ENCODE results near the gene CEP70. TPM values are rescaled to one million over a fixed set of nuclear protein-coding genes. Genes with fewer than 3 reads are reported as not detected.

The CEP70 gene
- total RNA-seq, 1 donor from 2014 or later = 6.5 TPM

DNA sequence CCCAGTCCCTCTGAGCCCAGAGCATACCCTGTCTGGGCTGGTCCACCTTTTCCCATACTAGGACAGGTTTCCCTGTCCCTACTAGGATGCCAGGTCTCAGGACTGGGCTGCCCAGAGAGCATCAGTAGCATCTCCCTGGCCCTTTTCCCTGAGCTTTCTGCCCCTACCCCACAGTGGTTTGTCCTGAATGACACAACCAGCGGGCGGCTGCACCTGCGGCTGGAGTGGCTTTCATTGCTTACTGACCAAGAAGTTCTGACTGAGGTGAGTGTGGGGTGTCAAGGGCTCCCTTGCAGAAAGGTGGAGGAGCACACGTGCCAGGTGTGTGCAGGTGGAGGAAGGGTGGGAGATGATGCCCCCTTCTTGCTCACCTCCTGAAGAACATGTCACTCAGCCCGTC, 126.1 kb downstream of the CEP70 start:
- Histone ChIP-seq H3K9me3 (ENCODE audit: insufficient read depth, low read depth, low read length) (no peaks in the 10 kb centered on the region), H3K27ac (ENCODE audit: low read depth, low read length) (no peak overlapping the region), H3K9ac (ENCODE audit: low read length) (no peak overlapping the region), H3K4me2 (ENCODE audit: low read length) (no peak overlapping the region), H3K4me3 (ENCODE audit: insufficient read depth, low read depth, low read length) (no peak overlapping the region), H2AFZ (ENCODE audit: low read depth, low read length) (no peak overlapping the region), H4K20me1 (ENCODE audit: insufficient read depth, low read length) (no peaks in the 10 kb centered on the region), H3K4me1 (ENCODE audit: insufficient read depth, low read length) (no peaks in the 10 kb centered on the region), H3K27me3 (ENCODE audit: insufficient read depth, low read length) (peaks cover 7% of the 10 kb centered on the region), H3K79me2 (ENCODE audit: insufficient read depth, low read length) (no peaks in the 10 kb centered on the region), H3K36me3 (ENCODE audit: insufficient read depth, low read length) (no peaks in the 10 kb centered on the region)
- Mint-ChIP-seq H3K4me3 (ENCODE audit: unreplicated experiment) (no peak overlapping the region), H3K36me3 (ENCODE audit: low read depth, unreplicated experiment) (peaks cover 14% of the 10 kb centered on the region), H3K4me1 (ENCODE audit: low read depth, unreplicated experiment) (peaks cover 6% of the 10 kb centered on the region), H3K27me3 (ENCODE audit: low read depth, unreplicated experiment) (peaks cover 10% of the 10 kb centered on the region), H3K9me3 (ENCODE audit: unreplicated experiment) (no peaks in the 10 kb centered on the region), H3K27ac (ENCODE audit: unreplicated experiment) (no peak overlapping the region)
- TF ChIP-seq, protein P1, sequence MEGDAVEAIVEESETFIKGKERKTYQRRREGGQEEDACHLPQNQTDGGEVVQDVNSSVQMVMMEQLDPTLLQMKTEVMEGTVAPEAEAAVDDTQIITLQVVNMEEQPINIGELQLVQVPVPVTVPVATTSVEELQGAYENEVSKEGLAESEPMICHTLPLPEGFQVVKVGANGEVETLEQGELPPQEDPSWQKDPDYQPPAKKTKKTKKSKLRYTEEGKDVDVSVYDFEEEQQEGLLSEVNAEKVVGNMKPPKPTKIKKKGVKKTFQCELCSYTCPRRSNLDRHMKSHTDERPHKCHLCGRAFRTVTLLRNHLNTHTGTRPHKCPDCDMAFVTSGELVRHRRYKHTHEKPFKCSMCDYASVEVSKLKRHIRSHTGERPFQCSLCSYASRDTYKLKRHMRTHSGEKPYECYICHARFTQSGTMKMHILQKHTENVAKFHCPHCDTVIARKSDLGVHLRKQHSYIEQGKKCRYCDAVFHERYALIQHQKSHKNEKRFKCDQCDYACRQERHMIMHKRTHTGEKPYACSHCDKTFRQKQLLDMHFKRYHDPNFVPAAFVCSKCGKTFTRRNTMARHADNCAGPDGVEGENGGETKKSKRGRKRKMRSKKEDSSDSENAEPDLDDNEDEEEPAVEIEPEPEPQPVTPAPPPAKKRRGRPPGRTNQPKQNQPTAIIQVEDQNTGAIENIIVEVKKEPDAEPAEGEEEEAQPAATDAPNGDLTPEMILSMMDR (IDR thresholded peaks at IDR 0.05; ENCODE audit: insufficient read depth, low read depth, low read length) = no peak
- TF ChIP-seq EZH2 (IDR thresholded peaks at IDR 0.05; ENCODE audit: insufficient read depth, low read length) = no peak
- DNase-seq (ENCODE audit: low read depth) (no peak), FAIRE-seq (no peak)

DNA sequence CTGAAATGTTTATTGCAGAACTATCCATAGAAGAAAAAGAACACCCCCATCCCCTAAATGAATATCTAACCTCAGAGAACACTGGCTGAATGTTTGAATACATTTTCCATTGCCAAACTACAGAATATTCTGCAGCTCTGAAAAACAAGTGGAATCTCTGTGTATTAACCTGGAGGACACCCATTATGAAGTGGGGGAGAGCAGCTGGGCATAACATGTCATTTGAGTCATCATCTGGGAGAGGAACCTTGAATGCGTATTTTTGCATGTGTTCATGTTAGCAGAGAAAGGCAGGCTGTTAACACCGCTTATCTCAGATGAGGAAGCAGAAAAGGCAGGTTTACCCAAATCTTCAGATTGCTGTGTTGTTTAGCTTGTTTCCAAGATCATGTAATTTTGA, 128.1 kb downstream of the CEP70 start:
- H3K9me3 ChIP-seq (ENCODE audit: insufficient read depth, low read depth, low read length) = no peaks in the 10 kb centered on the region
- peak; percentile 55 for DNase-seq (ENCODE audit: low read depth)
- no peak overlapping the region for H3K4me3 ChIP-seq (ENCODE audit: insufficient read depth, low read depth, low read length)
- no peaks in the 10 kb centered on the region for H3K9me3 Mint-ChIP-seq (ENCODE audit: unreplicated experiment)
- H3K4me1 Mint-ChIP-seq (ENCODE audit: low read depth, unreplicated experiment) = peaks cover 6% of the 10 kb centered on the region
- no peak overlapping the region for H2AFZ ChIP-seq (ENCODE audit: low read depth, low read length)
- no peak overlapping the region for H3K27ac ChIP-seq (ENCODE audit: low read depth, low read length)
- H3K79me2 ChIP-seq (ENCODE audit: insufficient read depth, low read length) = no peaks in the 10 kb centered on the region
- FAIRE-seq = no peak
- TF ChIP-seq, protein P1 (IDR thresholded peaks at IDR 0.05; ENCODE audit: insufficient read depth, low read depth, low read length) = no peak
- TF ChIP-seq EZH2 (IDR thresholded peaks at IDR 0.05; ENCODE audit: insufficient read depth, low read length) = no peak
- no peak overlapping the region for H3K9ac ChIP-seq (ENCODE audit: low read length)
- peaks cover 10% of the 10 kb centered on the region for H3K27me3 Mint-ChIP-seq (ENCODE audit: low read depth, unreplicated experiment)
- H4K20me1 ChIP-seq (ENCODE audit: insufficient read depth, low read length) = no peaks in the 10 kb centered on the region
- peaks cover 15% of the 10 kb centered on the region for H3K36me3 Mint-ChIP-seq (ENCODE audit: low read depth, unreplicated experiment)
- H3K4me3 Mint-ChIP-seq (ENCODE audit: unreplicated experiment) = no peak overlapping the region
- no peaks in the 10 kb centered on the region for H3K4me1 ChIP-seq (ENCODE audit: insufficient read depth, low read length)
- H3K4me2 ChIP-seq (ENCODE audit: low read length) = no peak overlapping the region
- peaks cover 7% of the 10 kb centered on the region for H3K27me3 ChIP-seq (ENCODE audit: insufficient read depth, low read length)
- no peaks in the 10 kb centered on the region for H3K36me3 ChIP-seq (ENCODE audit: insufficient read depth, low read length)
- no peak overlapping the region for H3K27ac Mint-ChIP-seq (ENCODE audit: unreplicated experiment)

DNA sequence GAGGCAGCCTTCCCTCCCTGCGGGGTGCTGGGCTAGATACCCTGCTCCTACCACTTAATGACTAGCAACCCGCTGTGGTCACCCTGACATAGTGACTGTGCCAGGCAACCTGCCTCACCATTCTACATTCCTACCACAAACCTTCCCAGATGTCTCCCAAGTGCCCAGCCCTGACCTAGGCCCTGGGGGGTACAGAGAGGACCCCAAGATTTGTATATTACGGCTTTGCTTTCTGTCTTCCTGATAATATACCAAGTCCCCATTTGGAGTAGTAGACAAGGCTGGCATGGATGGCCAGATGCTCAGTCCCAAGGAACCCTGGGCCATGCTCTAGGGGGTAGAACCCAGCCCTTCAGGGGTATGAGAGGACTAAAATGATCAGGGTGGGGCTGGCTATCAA, 128.6 kb downstream of the CEP70 start:
- FAIRE-seq (no peak), DNase-seq (ENCODE audit: low read depth) (no peak)
- H4K20me1 ChIP-seq (ENCODE audit: insufficient read depth, low read length) = no peaks in the 10 kb centered on the region

More for the DNA sequence above, 128.6 kb downstream of the CEP70 start:
- TF ChIP-seq, protein P1 (IDR thresholded peaks at IDR 0.05; ENCODE audit: insufficient read depth, low read depth, low read length) = no peak
- no peak for TF ChIP-seq EZH2 (IDR thresholded peaks at IDR 0.05; ENCODE audit: insufficient read depth, low read length)
- Mint-ChIP-seq H3K27ac (ENCODE audit: unreplicated experiment) (no peak overlapping the region), H3K4me1 (ENCODE audit: low read depth, unreplicated experiment) (peaks cover 6% of the 10 kb centered on the region), H3K4me3 (ENCODE audit: unreplicated experiment) (no peak overlapping the region), H3K27me3 (ENCODE audit: low read depth, unreplicated experiment) (peaks cover 10% of the 10 kb centered on the region), H3K9me3 (ENCODE audit: unreplicated experiment) (no peaks in the 10 kb centered on the region), H3K36me3 (ENCODE audit: low read depth, unreplicated experiment) (peaks cover 15% of the 10 kb centered on the region)
- no peaks in the 10 kb centered on the region for H3K36me3 ChIP-seq (ENCODE audit: insufficient read depth, low read length)
- H3K9ac ChIP-seq (ENCODE audit: low read length) = no peak overlapping the region
- H2AFZ ChIP-seq (ENCODE audit: low read depth, low read length) = no peak overlapping the region
- no peak overlapping the region for H3K4me2 ChIP-seq (ENCODE audit: low read length)
- no peaks in the 10 kb centered on the region for H3K79me2 ChIP-seq (ENCODE audit: insufficient read depth, low read length)
- H3K4me3 ChIP-seq (ENCODE audit: insufficient read depth, low read depth, low read length) = no peak overlapping the region
- H3K27ac ChIP-seq (ENCODE audit: low read depth, low read length) = no peak overlapping the region
- no peaks in the 10 kb centered on the region for H3K4me1 ChIP-seq (ENCODE audit: insufficient read depth, low read length)
- no peaks in the 10 kb centered on the region for H3K9me3 ChIP-seq (ENCODE audit: insufficient read depth, low read depth, low read length)
- H3K27me3 ChIP-seq (ENCODE audit: insufficient read depth, low read length) = peaks cover 7% of the 10 kb centered on the region
